ENCODE measurements around the gene FIGLA.

GRCh38 chr2:70793450-70793849 is 3.0 kb upstream of the FIGLA start:
- no peak for TF ChIP-seq POLR2A (IDR thresholded peaks at IDR 0.05; ENCODE audit: low read length)
- TF ChIP-seq GATA1 (IDR thresholded peaks at IDR 0.05; ENCODE audit: low read depth, low read length) = no peak

Measured in erythroblast (primary cell).